ENCODE results near the gene PPP1R37.
A peak's percentile ranks its signal among the peaks of the same experiment; 100 is the strongest.
"Not testable (repeated sequence)": the region's sequence is repeated elsewhere in the genome, so short reads cannot be mapped to it uniquely, and the experiment has no call there.

Gene PPP1R37

DNA sequence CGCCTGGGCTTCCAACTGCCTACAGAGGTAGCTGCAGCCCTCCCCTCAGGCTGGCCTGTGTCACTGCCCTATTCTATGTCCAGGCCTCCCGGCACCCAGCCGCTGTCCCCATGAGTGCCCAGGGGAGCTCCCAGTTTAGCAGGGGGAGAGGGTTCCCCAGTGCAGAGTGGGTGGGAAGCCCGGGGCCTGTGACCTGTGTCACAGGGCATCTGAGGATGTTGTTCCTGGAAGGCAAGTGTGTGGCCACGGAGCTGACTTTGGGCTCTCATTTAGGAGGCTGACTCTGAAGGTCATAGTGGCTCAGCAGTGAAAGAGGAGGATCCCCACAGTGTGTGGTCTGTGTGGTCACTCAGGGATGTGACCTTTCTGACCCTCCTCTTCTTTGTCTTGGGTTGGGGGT lies 25.1 kb downstream of the PPP1R37 start:
- DNase-seq: peak in 1 of 2 donors; percentile 39

- not testable (repeated sequence) for DNase-seq
Observed at GRCh38 chr19:45118591-45119355, 25.8 kb downstream of the PPP1R37 start.

GRCh38 chr19:45119582-45119981 lies 26.6 kb downstream of the PPP1R37 start:
- DNase-seq: no peak

DNA sequence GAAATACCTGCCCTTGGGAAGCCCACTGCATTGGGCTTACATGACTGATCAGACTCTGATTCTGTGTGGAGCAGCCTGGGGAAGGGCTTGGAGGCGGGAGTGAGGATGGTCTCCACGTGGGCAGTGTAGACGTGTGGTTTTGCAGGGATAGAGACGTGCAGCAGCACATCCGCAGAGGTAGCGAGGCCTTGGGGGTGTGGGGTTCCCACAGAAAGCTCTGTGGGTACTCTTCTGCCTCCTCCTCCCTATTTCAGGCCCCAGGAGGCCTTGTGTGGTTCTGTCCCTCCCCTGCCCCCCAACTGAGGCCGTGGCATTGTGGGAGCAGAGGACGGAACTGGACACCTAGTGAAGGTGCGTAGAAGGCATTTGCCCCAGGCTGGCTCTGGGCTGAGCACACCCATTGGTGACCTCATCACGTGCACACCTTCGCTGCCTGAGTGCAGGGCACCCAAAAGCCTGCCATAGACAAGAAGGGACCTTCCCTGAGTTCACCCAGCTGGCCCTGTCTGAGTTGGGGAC lies 28.9 kb downstream of the PPP1R37 start:
- DNase-seq: no peak

DNA sequence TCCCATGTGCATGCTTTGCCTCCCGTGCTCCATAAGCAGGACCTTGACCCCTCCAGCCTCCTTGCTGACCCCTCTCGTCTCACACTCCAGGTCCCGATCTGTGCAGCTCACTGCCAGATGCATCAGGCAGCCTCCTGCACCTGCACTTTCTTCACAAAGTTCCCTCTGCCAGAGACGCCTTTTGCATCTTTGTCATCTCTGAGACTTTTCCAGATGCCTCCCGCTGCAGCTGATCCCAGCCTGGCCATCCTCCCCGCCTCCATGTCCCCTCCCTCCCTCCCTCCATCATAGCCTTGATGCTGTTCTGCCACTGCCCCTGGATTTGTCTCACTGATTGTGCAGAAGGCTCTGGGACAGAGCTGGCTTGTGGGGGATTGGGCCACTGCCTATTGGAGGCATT lies 29.9 kb downstream of the PPP1R37 start:
- DNase-seq: no peak

DNA sequence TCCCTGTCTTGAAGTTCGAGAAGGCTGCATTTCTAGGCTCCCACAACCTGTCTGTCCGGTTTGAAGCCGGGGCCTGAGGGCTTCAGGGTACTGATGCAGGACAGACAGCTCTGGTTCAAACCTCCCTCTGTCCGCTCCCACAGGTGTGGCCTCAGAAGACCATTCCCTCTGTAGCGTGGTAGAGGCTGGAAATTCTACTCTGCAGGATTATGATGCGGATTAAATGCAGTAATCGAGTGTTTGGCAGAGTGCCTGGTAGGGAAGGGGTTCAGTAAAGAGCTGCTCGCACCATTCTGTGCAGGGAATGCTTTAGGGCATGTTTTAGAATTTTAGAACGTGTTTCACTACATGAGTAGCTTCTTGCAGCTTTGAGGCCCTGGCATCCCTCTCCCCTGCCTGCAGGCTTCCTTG lies 30.5 kb downstream of the PPP1R37 start:
- no peak for DNase-seq

- no peak for DNase-seq
Observed at GRCh38 chr19:45124021-45124420, 31.0 kb downstream of the PPP1R37 start.

DNA sequence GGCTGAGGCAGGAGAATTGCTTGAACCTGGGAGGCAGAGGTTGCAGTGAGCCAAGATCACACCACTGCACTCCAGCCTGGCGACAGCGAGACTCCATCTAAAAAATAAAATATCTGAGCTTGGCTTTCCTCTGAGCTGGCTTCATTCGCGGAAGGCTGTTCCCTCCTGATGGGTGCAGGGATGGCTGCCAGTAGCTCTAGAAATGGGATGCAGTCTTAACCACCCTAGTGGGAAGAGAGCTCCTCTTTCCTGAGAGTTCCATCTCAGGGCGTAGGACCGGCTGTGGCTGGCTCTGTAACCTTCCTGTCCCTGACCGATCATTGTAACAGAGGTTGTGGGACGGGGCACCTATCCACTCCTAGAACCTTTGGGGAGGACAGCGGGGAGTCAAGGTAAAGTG lies 32.4 kb downstream of the PPP1R37 start:
- no peak for DNase-seq

- peak; percentile 36 to 76 for DNase-seq
Observed at GRCh38 chr19:45125975-45126493, 33.1 kb downstream of the PPP1R37 start.

DNA sequence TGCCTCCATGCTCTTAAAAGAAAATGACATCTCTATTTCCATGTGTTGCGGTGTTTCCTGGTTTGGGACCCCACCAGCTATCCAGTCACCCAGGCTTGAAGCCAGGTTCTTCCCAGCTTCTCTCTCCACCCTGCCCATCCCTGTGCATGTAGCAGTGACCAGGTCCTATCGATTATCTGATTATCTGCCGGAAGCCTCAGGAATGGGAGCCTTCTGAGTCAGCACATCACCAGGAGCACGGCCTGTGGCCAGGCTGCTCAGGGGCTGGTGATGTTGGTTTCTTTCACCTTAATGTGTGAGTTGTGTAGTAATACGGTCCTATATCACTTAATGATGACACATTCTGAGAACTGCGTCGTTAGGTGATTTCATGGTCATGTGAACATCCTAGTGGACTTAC lies 33.7 kb downstream of the PPP1R37 start:
- DNase-seq: no peak

DNA sequence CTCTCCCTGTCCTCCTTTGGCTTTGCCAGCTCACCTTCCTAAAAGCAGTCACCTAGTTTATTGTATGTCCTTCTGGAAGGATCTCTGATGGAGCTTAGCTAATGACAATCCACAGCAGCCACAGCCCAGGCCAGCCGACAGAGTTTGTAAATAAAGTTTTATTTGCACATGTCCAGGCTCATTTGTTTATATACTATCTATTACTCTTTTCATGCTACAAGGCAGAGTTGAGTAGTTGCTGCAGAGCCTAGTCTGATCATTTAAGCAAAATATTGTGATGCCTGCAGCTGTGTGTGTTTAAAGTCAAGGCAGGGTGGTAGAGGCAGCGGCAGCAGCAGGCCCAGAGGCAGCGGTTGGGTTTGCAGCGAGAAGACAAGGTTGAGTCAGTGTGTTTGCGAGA lies 35.2 kb downstream of the PPP1R37 start:
- no peak for DNase-seq

DNA sequence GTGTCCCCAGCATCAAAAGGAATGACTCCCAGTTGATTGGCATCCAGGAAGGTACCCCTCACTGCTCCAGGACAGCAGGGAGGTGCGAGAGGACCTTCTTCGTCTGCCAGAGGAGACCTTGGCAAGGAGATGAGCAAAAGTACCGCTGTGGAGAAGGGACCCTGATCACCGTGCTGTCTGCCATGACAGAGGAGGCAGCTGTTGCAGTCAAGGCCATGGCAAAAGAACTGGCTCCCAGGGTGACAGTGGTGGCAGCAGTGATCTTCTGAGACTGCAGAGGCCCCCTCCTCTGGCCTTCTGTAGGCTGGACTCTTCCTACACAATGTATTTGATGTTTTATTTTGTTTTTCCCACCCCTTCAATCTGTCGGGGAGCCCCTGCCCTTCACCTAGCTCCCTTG lies 35.8 kb downstream of the PPP1R37 start:
- DNase-seq: no peak

DNA sequence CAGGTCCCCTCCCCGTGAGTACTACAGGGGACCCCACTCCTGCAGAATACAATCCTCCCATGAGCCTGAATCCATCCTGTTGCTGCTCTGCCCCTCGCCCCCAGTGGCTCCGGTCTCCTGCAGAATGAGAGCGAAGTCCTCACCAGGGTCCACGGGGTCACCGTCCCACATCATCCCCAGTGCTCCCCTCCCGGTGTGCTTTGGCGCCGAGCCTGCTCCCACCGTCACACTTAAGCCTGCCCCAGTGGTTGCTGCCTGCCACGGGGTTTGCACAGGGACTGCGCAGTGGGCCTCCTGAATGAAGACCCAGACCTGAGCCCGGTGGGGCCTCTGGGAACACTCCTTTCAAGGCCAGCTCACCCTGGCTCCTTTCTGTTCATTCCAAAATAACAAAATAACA lies 37.3 kb downstream of the PPP1R37 start:
- no peak for DNase-seq

- DNase-seq: peak in 1 of 2 donors; percentile 21
Observed at GRCh38 chr19:45130888-45131615, 38.1 kb downstream of the PPP1R37 start.

GRCh38 chr19:45133661-45134060 lies 40.7 kb downstream of the PPP1R37 start:
- no peak for DNase-seq

- DNase-seq: peak in 1 of 2 donors; percentile 23
Observed at GRCh38 chr19:45135176-45135885, 42.4 kb downstream of the PPP1R37 start.

DNA sequence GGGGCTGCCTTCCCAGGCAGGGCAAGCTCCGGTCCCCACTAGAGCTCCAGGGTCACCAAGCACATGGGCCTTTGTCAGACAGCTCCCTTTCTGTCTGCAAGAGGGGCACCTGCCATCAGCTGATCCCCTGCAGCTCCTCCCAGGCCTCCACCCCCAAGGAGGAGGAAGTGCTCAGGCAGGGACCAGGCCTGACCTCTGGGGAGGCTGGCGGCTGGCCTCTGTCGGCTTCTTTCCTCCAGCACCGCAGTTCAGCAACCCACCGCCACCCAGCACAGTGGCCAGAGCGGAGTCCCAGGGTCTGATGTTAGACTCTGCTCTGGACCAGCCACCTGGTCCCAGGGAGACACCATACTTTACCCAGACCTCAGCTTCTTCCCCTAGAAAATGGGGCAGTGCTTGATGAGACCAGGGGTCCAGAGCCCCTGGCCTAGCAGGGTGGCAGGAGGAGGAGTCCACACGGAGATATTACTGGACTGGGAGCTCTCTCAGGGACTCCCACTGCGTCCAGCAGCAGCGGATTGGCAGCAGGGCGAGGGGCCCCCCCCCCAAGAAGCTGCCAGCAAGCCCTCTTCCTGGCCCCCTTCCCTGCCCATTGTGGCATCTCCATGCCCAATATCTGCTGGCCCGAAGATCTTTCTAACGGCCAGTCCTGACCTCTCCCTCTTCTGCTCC lies 43.7 kb downstream of the PPP1R37 start:
- DNase-seq: no peak

GRCh38 chr19:45137179-45137761 lies 44.3 kb downstream of the PPP1R37 start:
- no peak for DNase-seq

GRCh38 chr19:45138303-45138751 lies 45.3 kb downstream of the PPP1R37 start:
- no peak for DNase-seq

- DNase-seq: no peak
Observed at GRCh38 chr19:45139286-45140143, 46.5 kb downstream of the PPP1R37 start.

GRCh38 chr19:45140144-45140503 lies 47.1 kb downstream of the PPP1R37 start:
- DNase-seq: no peak
